ENCODE measurements around the gene CATSPER4. TPM values are rescaled to one million over a fixed set of nuclear protein-coding genes. Genes with fewer than 3 reads are reported as not detected.

CATSPER4 gene
- total and polyA plus RNA-seq, 2 of the 8 experiments (the other 6 are each of a cell fraction or from before 2014, with no cell fraction given): 0.65 to 0.83 TPM

DNA sequence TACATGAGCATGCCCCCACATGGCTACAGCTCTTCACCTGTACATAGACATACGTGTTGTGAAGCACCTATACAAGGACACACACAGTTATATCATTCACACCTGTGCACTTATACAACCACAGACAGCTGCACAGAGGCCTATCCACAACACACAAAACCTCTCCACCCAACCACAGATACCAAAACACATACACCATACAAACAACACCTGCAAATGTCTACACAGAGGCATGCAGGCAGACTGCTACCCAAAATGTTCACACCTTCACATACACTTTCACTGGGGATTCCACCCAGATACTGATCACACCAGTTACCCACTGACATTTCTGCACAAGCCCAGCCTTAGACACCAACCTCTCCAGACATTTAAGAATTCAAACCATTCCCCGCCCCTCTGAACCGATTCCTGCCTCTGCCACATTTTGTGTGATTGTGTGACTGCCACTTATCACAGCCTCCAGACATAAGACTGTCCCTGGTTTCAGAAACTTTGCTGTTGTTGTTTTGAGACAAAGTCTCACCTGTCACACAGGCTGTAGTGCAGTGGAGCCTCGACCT, 23.6 kb upstream of the CATSPER4 start:
- Histone ChIP-seq H3K79me1 (ENCODE audit: low read depth, low read length) (peaks cover 4% of the 10 kb centered on the region; the same call in 1 of the 2 replicates), H3K56ac (replicated peaks; ENCODE audit: insufficient read length, low read depth, low read length) (no peak overlapping the region), H2AK5ac (ENCODE audit: low read depth, low read length) (no peak overlapping the region), H3K9me3 (ENCODE audit: insufficient read depth in 2 of 2, low read depth in 1 of 2, low read length in 1 of 2) (no peaks in the 10 kb centered on the region), H2BK120ac (replicated peaks; ENCODE audit: low read depth, low read length) (no peak overlapping the region), H3K36me3 (ENCODE audit: control insufficient read depth in 2 of 4, insufficient read depth in 4 of 4, low read length in 3 of 4) (no peaks in the 10 kb centered on the region; a peak in 1 of 8 replicates), H2BK20ac (ENCODE audit: low read length) (no peak overlapping the region), H3K14ac (ENCODE audit: insufficient read length) (no peak overlapping the region), H4K20me1 (replicated peaks in 1 of 2; ENCODE audit: control insufficient read depth in 1 of 2, insufficient read depth in 2 of 2, low read length in 2 of 2) (peaks cover 5 to 7% of the 10 kb centered on the region in 2 experiments), H3K23ac (ENCODE audit: insufficient read length) (no peak overlapping the region), H3K27ac (ENCODE audit: low read depth, low read length) (no peak overlapping the region), H4K8ac (ENCODE audit: extremely low read depth, insufficient read depth, low read length) (no peak overlapping the region), H3K4ac (replicated peaks; ENCODE audit: insufficient read length, low read depth, low read length) (no peak overlapping the region), H3K79me2 (ENCODE audit: control insufficient read depth in 1 of 2, insufficient read depth in 2 of 2, low read length in 2 of 2) (peaks cover 0 to 8% of the 10 kb centered on the region in 2 experiments; a peak in 2 of 4 replicates), H3K18ac (ENCODE audit: extremely low read depth, low read length) (no peak overlapping the region), H2AFZ (ENCODE audit: low read length) (no peak overlapping the region), H2BK15ac (ENCODE audit: low read length) (0 out of 2 replicates have a peak overlapping the region, but pooled peaks have one; percentile 0), H3K4me2 (ENCODE audit: insufficient read depth in 1 of 2, low read depth in 2 of 2, low read length in 2 of 2) (no peak overlapping the region), H3K4me1 (replicated peaks in 1 of 4; ENCODE audit: control insufficient read depth in 3 of 4, insufficient read depth in 4 of 4, low read length in 3 of 4) (peaks cover 5 to 24% (median 15%) of the 10 kb centered on the region in 4 experiments), H3K23me2 (ENCODE audit: low read depth, low read length) (peaks cover 12% of the 10 kb centered on the region), H3K4me3 (ENCODE audit: extremely low read depth in 1 of 4, insufficient read depth in 2 of 4, low read depth in 3 of 4, low read length in 4 of 4) (no peak overlapping the region), H2BK5ac (ENCODE audit: low read depth, low read length) (no peak overlapping the region), H3K9ac (replicated peaks in 1 of 4; ENCODE audit: extremely low read depth in 1 of 4, low read depth in 3 of 4, low read length in 3 of 4) (no peak overlapping the region), H4K91ac (replicated peaks; ENCODE audit: insufficient read length, low read length) (no peak overlapping the region), H4K5ac (ENCODE audit: insufficient read length, low read depth, low read length) (no peak overlapping the region), H3K27me3 (replicated peaks in 1 of 4; ENCODE audit: control insufficient read depth in 3 of 4, extremely low read depth in 1 of 4, insufficient read depth in 3 of 4, low read length in 3 of 4) (peaks cover 18 to 34% (median 30%) of the 10 kb centered on the region in 4 experiments), H2BK12ac (ENCODE audit: low read depth, low read length) (no peak overlapping the region)
- 84% methylated on average over 4 of the region's 4 CpGs; no CpG with 5 or more reads in 1 of the 2 experiments for WGBS, 2 experiments (ENCODE audit: extremely low coverage in 1 of 2, insufficient coverage in 1 of 2, insufficient read length in 1 of 2, insufficient replicate concordance in 2 of 2, low coverage in 1 of 2, low lambda C conversion rate in 2 of 2, missing lambda C conversion rate in 1 of 2)
- CTCF ChIA-PET (ENCODE audit: partially characterized antibody): interaction anchor here (0.6 to 16.2 kb wide), 6 partner anchors 10 to 70 kb away, joined by 3 to 159 read pairs (median 4); partner anchors contain the start of genes CATSPER4 and FAM110D
- POLR2A ChIA-PET (ENCODE audit: partially characterized antibody): no interaction called here
- DNase-seq (ENCODE audit: low read depth in 1 of 2, low spot score in 2 of 2): no peak
- no peak for FAIRE-seq
- TF ChIP-seq CHD1 (IDR thresholded peaks at IDR 0.05; ENCODE audit: low read depth, low read length) (no peak), NRF1 (IDR thresholded peaks at IDR 0.05; ENCODE audit: low read depth, low read length) (no peak), FOSL1 (IDR thresholded peaks at IDR 0.05; ENCODE audit: insufficient read depth, low read depth, low read length) (no peak), POLR2A (IDR thresholded peaks at IDR 0.05; ENCODE audit: control extremely low read depth in 1 of 2, low read depth in 2 of 2, low read length in 2 of 2) (no peak), SAP30 (IDR thresholded peaks at IDR 0.05; ENCODE audit: insufficient read depth, insufficient replicate concordance, low read length) (no peak), RXRA (IDR thresholded peaks at IDR 0.05; ENCODE audit: insufficient read depth, low read depth, low read length) (no peak), YY1 (IDR thresholded peaks at IDR 0.05; ENCODE audit: low read depth, low read length) (no peak), POU5F1 (IDR thresholded peaks at IDR 0.05; ENCODE audit: low read depth, low read length) (no peak)
- TF ChIP-seq, protein P1, sequence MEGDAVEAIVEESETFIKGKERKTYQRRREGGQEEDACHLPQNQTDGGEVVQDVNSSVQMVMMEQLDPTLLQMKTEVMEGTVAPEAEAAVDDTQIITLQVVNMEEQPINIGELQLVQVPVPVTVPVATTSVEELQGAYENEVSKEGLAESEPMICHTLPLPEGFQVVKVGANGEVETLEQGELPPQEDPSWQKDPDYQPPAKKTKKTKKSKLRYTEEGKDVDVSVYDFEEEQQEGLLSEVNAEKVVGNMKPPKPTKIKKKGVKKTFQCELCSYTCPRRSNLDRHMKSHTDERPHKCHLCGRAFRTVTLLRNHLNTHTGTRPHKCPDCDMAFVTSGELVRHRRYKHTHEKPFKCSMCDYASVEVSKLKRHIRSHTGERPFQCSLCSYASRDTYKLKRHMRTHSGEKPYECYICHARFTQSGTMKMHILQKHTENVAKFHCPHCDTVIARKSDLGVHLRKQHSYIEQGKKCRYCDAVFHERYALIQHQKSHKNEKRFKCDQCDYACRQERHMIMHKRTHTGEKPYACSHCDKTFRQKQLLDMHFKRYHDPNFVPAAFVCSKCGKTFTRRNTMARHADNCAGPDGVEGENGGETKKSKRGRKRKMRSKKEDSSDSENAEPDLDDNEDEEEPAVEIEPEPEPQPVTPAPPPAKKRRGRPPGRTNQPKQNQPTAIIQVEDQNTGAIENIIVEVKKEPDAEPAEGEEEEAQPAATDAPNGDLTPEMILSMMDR (IDR thresholded peaks at IDR 0.05; ENCODE audit: control extremely low read depth in 1 of 3, insufficient read depth in 1 of 3, low read depth in 1 of 3, low read length in 3 of 3): no peak
- TF ChIP-seq, protein P2, sequence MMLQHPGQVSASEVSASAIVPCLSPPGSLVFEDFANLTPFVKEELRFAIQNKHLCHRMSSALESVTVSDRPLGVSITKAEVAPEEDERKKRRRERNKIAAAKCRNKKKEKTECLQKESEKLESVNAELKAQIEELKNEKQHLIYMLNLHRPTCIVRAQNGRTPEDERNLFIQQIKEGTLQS (IDR thresholded peaks at IDR 0.05; ENCODE audit: insufficient read depth, low read depth, low read length): no peak

Measured in H1 (cell line).